LHCN-M2 (cell line): ENCODE results near the gene RNF187. TPM values are rescaled to one million over a fixed set of nuclear protein-coding genes. Genes with fewer than 3 reads are reported as not detected.
A peak's percentile ranks its signal among the peaks of the same experiment; 100 is the strongest.

ENCODE experiments used
- DNase-seq: peaks from one replicate; pipeline ENCODE4 v3.0.0-alpha.2; 2012; ENCODE audit warnings: low read depth
- total RNA-seq: library from RNA; depleted of rRNA; stranded (reverse); fragments of >200 nt; gene quantifications from 2 replicates; pipeline ENCODE4 v1.2.3, GENCODE V29; 2014

RNF187 gene
- total RNA-seq, 1 experiment from 2014 or later, result 82.1 TPM

GRCh38 chr1:228508840-228509415, 21.7 kb downstream of the RNF187 start:
- no peak for DNase-seq

- no peak for DNase-seq
Measured at GRCh38 chr1:228510101-228510802, 23.1 kb downstream of the RNF187 start.

GRCh38 chr1:228510803-228511413, 23.7 kb downstream of the RNF187 start:
- no peak for DNase-seq

GRCh38 chr1:228511546-228512445, 24.6 kb downstream of the RNF187 start:
- DNase-seq, result no peak

GRCh38 chr1:228512781-228513198, 25.6 kb downstream of the RNF187 start:
- no peak for DNase-seq

- DNase-seq, result no peak
Measured at GRCh38 chr1:228513236-228513900, 26.2 kb downstream of the RNF187 start.

GRCh38 chr1:228514421-228514820, 27.2 kb downstream of the RNF187 start:
- DNase-seq, result no peak

GRCh38 chr1:228515200-228515834, 28.1 kb downstream of the RNF187 start:
- DNase-seq, result peak; percentile 34

- no peak for DNase-seq
Measured at GRCh38 chr1:228517655-228518054, 30.5 kb downstream of the RNF187 start.

GRCh38 chr1:228527596-228527995, 40.4 kb downstream of the RNF187 start:
- DNase-seq, result no peak

GRCh38 chr1:228528612-228529011, 41.4 kb downstream of the RNF187 start:
- DNase-seq, result no peak

- no peak for DNase-seq
Measured at GRCh38 chr1:228530086-228530758, 43.0 kb downstream of the RNF187 start.

GRCh38 chr1:228530951-228531731, 44.0 kb downstream of the RNF187 start:
- DNase-seq, result no peak

- DNase-seq, result no peak
Measured at GRCh38 chr1:228538831-228539230, 51.6 kb downstream of the RNF187 start.

GRCh38 chr1:228540161-228540917, 53.2 kb downstream of the RNF187 start:
- DNase-seq, result no peak

GRCh38 chr1:228541725-228542124, 54.5 kb downstream of the RNF187 start:
- DNase-seq, result no peak

GRCh38 chr1:228542376-228542775, 55.2 kb downstream of the RNF187 start:
- DNase-seq, result no peak

GRCh38 chr1:228542981-228543380, 55.8 kb downstream of the RNF187 start:
- DNase-seq, result no peak

- no peak for DNase-seq
Measured at GRCh38 chr1:228543396-228543795, 56.2 kb downstream of the RNF187 start.
